HEK293T (cell line): Measurements from ENCODE around the gene ANKS1A.
A peak's percentile ranks its signal among the peaks of the same experiment; 100 is the strongest.
"Not testable (repeated sequence)": the region's sequence is repeated elsewhere in the genome, so short reads cannot be mapped to it uniquely, and the experiment has no call there.

ENCODE experiments used
- CTCF ChIA-PET: fragments of 350-600 bp; formaldehyde crosslinking; extraction: SDS; loops from one replicate; lab custom pipeline; 2021; ENCODE audit warnings: antibody characterized with exemption, inconsistent platforms; lab: Yijun Ruan, JAX
- POLR2A ChIA-PET: fragments of 350-600 bp; formaldehyde crosslinking; extraction: SDS; loops from one replicate; lab custom pipeline; 2020; ENCODE audit warnings: antibody characterized with exemption, inconsistent platforms; lab: Yijun Ruan, JAX
- DNase-seq: peaks from one replicate; pipeline ENCODE4 v3.0.0; 2012; ENCODE audit warnings: mixed read lengths; ENCODE audit errors: extremely low spot score
- ARNT ChIP-seq: fragments of 450-650 bp; IDR thresholded peaks from 2 replicates; pipeline ENCODE4 v1.6.1; 2017; ENCODE audit warnings: mild to moderate bottlenecking
- BHLHE40 ChIP-seq: fragments of 450-650 bp; IDR thresholded peaks from 2 replicates; pipeline ENCODE4 v1.6.1; 2016; ENCODE audit warnings: mild to moderate bottlenecking, moderate library complexity, borderline replicate concordance
- CTBP1 ChIP-seq: fragments of 450-650 bp; IDR thresholded peaks from 2 replicates; pipeline ENCODE4 v1.6.1; 2016; ENCODE audit warnings: borderline replicate concordance
- ELF4 ChIP-seq: fragments of 450-650 bp; IDR thresholded peaks from 2 replicates; pipeline ENCODE4 v1.6.1; 2017; ENCODE audit warnings: antibody characterized with exemption
- FOXA1 ChIP-seq: fragments of 450-650 bp; IDR thresholded peaks from 2 replicates; pipeline ENCODE4 v1.6.1; 2016; ENCODE audit warnings: mild to moderate bottlenecking
- FOXK2 ChIP-seq: fragments of 450-650 bp; IDR thresholded peaks from 2 replicates; pipeline ENCODE4 v1.6.1; 2016; ENCODE audit warnings: mild to moderate bottlenecking
- FOXM1 ChIP-seq: fragments of 450-650 bp; IDR thresholded peaks from 2 replicates; pipeline ENCODE4 v1.6.1; 2017; ENCODE audit warnings: mild to moderate bottlenecking, borderline replicate concordance
- HDGF ChIP-seq: fragments of 450-650 bp; IDR thresholded peaks from 2 replicates; pipeline ENCODE4 v1.6.1; 2017; ENCODE audit warnings: antibody characterized with exemption, borderline replicate concordance
- L3MBTL2 ChIP-seq: fragments of 450-650 bp; conservative IDR thresholded peaks from 2 replicates; pipeline ENCODE4 v1.6.1; 2016; ENCODE audit warnings: mild to moderate bottlenecking
- LEF1 ChIP-seq: fragments of 450-650 bp; IDR thresholded peaks from 2 replicates; pipeline ENCODE4 v1.6.1; 2017; ENCODE audit warnings: mild to moderate bottlenecking, borderline replicate concordance
- NFRKB ChIP-seq: fragments of 450-650 bp; IDR thresholded peaks from 2 replicates; pipeline ENCODE4 v1.6.1; 2016; ENCODE audit warnings: mild to moderate bottlenecking, moderate library complexity
- SP1 ChIP-seq: fragments of 450-650 bp; IDR thresholded peaks from 2 replicates; pipeline ENCODE4 v1.6.1; 2017
- SUZ12 ChIP-seq: fragments of 450-650 bp; IDR thresholded peaks from 2 replicates; pipeline ENCODE4 v1.6.1; 2016; ENCODE audit warnings: mild to moderate bottlenecking
- TARDBP ChIP-seq: fragments of 450-650 bp; IDR thresholded peaks from 2 replicates; pipeline ENCODE4 v1.6.1; 2016
- ZNF384 ChIP-seq: fragments of 450-650 bp; IDR thresholded peaks from 2 replicates; pipeline ENCODE4 v1.6.1; 2016
- TF ChIP-seq, protein P1 (sequence below): fragments of 450-650 bp; IDR thresholded peaks from 2 replicates; pipeline ENCODE4 v1.6.1; 2016

ANKS1A gene

DNA sequence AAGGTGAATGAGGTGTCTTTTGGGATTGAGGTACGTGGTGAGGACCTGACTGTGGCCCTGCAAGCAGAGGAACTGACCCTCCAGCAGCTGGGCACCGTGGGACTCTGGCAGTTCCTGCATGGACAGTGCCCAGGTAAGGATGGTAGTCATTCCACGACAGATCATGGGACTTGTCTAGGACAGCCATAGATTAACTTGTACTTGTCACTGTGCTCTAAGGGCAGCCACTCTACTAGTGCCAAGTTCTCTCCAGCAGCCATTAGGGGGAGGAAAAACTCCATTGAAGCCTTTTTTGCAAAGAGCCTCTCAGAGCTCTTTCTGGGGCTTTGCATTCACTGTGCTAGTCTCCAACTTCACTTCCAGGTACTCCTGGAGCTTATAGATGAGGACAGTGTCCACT, 21.6 kb upstream of the ANKS1A start:
- no peak for TF ChIP-seq ELF4
- no peak for TF ChIP-seq FOXM1
- no peak for TF ChIP-seq HDGF
- TF ChIP-seq ARNT, result no peak
- no peak for TF ChIP-seq L3MBTL2
- TF ChIP-seq CTBP1, result no peak
- TF ChIP-seq SP1, result no peak
- DNase-seq, result no peak
- CTCF ChIA-PET, result no interaction called here
- POLR2A ChIA-PET, result no interaction called here

DNA sequence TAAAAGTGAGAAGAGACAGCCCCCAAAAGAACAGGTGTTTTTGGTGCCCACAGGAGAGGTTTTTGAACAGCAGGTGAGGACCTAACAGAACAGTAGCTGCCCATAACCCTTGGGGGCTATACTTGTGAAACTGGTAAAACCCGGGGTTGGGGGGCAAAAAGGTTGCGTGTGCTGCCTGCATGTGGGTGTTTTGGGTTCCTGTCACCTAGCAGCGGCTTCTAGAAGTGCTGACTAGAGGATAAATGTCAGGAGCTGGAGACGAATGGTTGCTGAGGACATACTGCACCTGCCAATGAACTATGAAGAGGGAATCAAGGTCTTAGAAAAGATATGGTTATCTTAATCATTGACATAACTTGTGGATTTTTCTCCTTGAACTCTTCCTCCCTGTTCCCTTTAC, 17.2 kb upstream of the ANKS1A start:
- CTCF ChIA-PET, result no interaction called here
- DNase-seq, result no peak
- TF ChIP-seq FOXA1 (no peak), NFRKB (no peak), HDGF (no peak)
- POLR2A ChIA-PET, result interaction anchor here (2.0 to 2.1 kb wide), 2 partner anchors 16 to 80 kb away, joined by 6 to 10 read pairs; partner anchors contain the start of genes BLTP3A and TAF11

DNA sequence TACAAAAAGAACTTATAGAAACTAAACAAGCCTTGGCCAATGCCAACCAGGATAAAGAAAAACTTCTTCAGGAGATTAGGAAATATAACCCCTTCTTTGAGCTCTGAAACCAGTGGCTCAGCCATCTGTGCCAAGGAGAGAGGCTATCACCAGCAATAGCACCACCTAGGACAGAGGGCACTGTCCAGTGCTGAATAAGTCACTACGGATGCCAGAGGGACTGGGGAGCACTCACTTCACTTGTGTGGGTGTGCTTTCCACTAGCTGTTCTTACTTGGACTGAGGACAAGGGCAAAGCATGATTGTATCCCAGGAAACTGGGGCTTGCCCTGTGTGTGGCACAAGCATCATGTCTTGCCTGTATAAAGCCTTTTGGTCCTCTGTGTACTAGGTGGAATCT, 16.7 kb upstream of the ANKS1A start:
- ChIA-PET CTCF (interaction anchor here (0.7 to 1.7 kb wide), 2 partner anchors 14 to 15 kb away, joined by 4 read pairs; partner anchors contain the start of gene TAF11), POLR2A (interaction anchor here (2.0 to 2.1 kb wide), 2 partner anchors 16 to 80 kb away, joined by 6 to 10 read pairs; partner anchors contain the start of genes BLTP3A and TAF11)
- no peak for DNase-seq
- TF ChIP-seq ZNF384, result no peak
- TF ChIP-seq LEF1, result no peak
- TF ChIP-seq BHLHE40, result no peak
- TF ChIP-seq FOXM1, result no peak

DNA sequence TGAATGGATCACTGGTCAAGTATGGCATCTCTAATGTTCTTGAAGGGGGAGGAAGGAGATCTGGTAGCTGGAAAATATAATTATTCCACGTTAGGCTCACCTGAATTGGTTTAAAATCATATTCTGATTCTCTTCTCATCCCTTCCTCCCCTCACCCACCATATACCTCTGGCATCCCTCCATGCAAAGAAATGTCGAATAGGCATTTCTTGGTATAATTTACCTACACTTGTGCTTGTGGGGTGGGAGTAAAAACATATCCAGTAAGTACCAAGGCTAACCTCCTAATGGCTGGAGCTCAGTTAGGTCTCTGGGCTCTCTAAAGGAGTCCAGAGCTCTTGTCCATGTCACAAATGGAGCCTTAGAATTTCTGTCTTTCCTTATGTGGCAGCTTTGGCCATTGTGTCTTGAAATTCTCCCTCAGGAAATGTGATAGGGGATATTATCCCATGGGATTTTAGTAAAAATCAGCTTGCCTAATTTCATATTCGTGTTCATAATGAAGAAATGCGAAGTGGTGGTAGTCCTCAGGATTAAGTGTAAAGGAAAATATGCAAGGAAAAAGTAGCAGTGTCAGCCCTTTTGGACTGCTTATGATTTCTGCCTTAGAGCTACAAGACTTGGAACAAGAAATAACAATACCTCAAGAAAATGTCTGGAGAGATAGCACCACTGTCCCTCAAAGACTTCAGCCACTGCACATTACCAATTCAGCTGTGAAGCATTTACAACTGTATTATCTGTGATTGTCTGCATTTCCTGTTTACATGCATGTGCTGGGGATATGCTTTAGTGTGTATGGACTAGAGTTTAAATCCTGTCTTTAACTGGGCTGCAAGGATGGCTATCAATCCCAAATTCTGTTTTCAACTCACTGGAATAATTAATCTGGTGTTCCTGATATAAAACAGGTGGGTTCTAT, 13.5 kb upstream of the ANKS1A start:
- CTCF ChIA-PET, result no interaction called here
- POLR2A ChIA-PET, result interaction anchor here (1.7 kb wide), 1 partner anchor 12 kb away, joined by 7 read pairs; the partner anchor contains the start of gene TAF11
- TF ChIP-seq L3MBTL2 (no peak), SUZ12 (no peak), BHLHE40 (no peak), TARDBP (no peak), CTBP1 (no peak), FOXM1 (no peak), ELF4 (no peak), ARNT (no peak), FOXA1 (no peak), HDGF (no peak), LEF1 (no peak), SP1 (no peak)
- TF ChIP-seq, protein P1, sequence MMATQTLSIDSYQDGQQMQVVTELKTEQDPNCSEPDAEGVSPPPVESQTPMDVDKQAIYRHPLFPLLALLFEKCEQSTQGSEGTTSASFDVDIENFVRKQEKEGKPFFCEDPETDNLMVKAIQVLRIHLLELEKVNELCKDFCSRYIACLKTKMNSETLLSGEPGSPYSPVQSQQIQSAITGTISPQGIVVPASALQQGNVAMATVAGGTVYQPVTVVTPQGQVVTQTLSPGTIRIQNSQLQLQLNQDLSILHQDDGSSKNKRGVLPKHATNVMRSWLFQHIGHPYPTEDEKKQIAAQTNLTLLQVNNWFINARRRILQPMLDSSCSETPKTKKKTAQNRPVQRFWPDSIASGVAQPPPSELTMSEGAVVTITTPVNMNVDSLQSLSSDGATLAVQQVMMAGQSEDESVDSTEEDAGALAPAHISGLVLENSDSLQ, result no peak
- no peak for DNase-seq

DNA sequence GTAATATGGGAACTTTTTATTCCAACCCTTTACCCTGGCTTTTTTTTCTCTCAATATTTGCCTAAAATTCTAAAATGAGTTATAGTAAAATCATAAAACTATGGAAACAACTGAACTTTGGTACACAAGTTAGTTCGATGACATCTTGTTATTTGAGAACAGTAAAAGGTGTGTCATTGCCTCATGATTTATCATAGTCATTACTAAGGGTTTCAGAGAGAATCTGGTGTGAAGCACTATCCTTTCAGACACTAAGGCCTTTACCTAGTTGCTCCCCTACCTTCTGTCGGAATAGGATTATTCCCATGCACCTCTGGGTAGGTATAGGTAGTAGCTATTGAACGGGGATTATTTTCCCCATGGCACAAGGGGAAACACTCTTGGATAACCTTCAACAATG, 12.6 kb upstream of the ANKS1A start:
- DNase-seq, result no peak
- CTCF ChIA-PET, result no interaction called here
- POLR2A ChIA-PET, result no interaction called here
- TF ChIP-seq BHLHE40 (no peak), FOXK2 (no peak), L3MBTL2 (no peak), FOXM1 (no peak), ARNT (no peak)
- TF ChIP-seq, protein P1, result peak; percentile 13; the same call in 1 of the 2 replicates

DNA sequence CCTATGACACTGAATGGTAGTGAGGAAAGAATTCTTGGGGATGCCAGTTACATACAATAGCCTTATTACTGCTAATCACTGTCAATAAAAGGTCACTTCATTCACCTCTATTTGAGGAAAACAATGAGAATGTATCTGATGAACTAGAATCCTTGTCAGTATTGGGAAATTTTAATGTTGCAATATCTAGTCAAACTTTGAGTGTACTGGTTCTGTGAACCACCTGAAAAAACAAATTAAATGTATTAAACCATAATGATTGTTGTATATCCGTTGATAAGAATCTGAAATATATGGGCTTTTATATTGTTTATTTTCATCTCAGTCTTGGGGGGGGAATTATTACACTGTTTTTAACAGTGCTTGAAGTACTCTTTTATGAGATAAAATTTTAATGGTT, 11.8 kb upstream of the ANKS1A start:
- TF ChIP-seq FOXM1 (no peak), BHLHE40 (no peak), HDGF (no peak), L3MBTL2 (no peak), ZNF384 (no peak), ARNT (no peak), LEF1 (no peak), SP1 (no peak)
- DNase-seq, result no peak
- ChIA-PET CTCF (no interaction called here), POLR2A (interaction anchor here (3.3 kb wide), 1 partner anchor 11 kb away, joined by 17 read pairs; the partner anchor contains the start of gene TAF11)

DNA sequence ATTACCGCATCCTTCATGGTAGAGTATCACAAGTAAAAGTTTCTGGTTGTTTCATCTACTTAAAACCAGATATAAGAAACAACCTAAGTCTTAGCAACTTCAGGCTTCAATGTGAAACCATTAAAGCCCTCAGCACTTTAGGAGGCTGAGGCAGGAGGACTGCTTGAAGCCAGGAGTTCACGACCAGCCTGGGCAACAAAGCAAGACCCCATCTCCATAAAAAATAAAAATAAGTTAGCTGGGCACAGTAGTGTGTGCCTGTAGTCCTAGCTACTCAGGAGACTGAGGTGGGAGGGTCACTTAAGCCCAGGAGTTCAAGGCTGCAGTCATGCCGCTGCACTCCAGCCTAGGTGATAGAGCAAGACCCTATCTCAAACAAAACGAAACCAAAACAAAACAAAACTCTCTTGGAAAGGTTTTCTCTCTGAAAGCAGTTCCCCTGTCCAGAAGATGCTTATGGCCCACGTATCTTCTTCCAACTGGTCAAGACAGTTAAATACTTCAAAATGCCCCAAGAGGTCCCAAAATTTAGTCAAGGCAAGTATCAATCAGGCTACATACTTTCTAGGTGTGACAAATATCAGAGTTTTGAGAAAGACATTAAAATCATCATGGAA, 11.1 kb upstream of the ANKS1A start:
- CTCF ChIA-PET, result no interaction called here
- no peak for DNase-seq
- POLR2A ChIA-PET, result interaction anchor here (3.3 kb wide), 1 partner anchor 10 kb away, joined by 17 read pairs; the partner anchor contains the start of gene TAF11
- TF ChIP-seq BHLHE40 (no peak), ELF4 (no peak), HDGF (no peak), SUZ12 (no peak), ARNT (no peak), FOXA1 (no peak), LEF1 (no peak), SP1 (no peak), TARDBP (no peak), FOXM1 (no peak), FOXK2 (no peak), ZNF384 (no peak), CTBP1 (no peak), L3MBTL2 (no peak), NFRKB (no peak)
- TF ChIP-seq, protein P1, result no peak

DNA sequence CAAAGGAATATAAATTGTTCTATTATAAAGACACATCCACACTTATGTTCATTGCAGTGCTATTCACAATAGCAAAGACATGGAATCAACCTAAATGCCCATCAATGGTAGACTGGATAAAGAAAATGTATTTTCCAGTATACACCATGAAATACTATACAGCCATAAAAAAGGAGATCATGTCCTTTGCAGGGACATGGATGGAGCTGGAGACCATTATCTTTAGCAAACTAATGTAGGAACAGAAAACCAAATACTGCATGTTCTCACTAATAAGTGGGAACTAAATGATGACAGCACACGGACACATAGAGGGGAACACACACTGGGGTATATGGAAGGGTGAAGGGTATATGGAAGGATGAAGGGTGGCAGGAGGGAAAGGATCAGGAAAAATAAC, 5.0 kb upstream of the ANKS1A start:
- CTCF ChIA-PET, POLR2A ChIA-PET: not testable (repeated sequence)

More for the DNA sequence above, 5.0 kb upstream of the ANKS1A start:
- not testable (repeated sequence) for DNase-seq
